SU-DHL-6 (cell line): Measurements from ENCODE around the gene PRDM13.

Source experiments
- H2AFZ ChIP-seq: fragments of 200-600 bp; sonication (generic); 2 replicates; pipeline ENCODE4 v1.6.1; 2014; ENCODE audit warnings: low read depth, mild to moderate bottlenecking, moderate library complexity, mixed read lengths, antibody characterized with exemption, low read length; ENCODE audit not compliant: severe bottlenecking
- H3F3A ChIP-seq: fragments of 200-600 bp; shearing (Covaris generic); 2 replicates; pipeline ENCODE4 v1.6.0; 2016; ENCODE audit warnings: antibody characterized with exemption, mild to moderate bottlenecking; ENCODE audit not compliant: insufficient read depth
- H3K27ac ChIP-seq: fragments of 200-600 bp; sonication (generic); 2 replicates; pipeline ENCODE4 v1.5.1; 2016; ENCODE audit warnings: low read depth, mild to moderate bottlenecking, low read length, moderate library complexity, mixed read lengths
- H3K27me3 ChIP-seq: fragments of 200-600 bp; sonication (generic), shearing (Covaris generic); 2 replicates; pipeline ENCODE4 v1.6.0; 2014; ENCODE audit warnings: mild to moderate bottlenecking, low read length
- H3K36me3 ChIP-seq: fragments of 200-600 bp; sonication (generic); 2 replicates; pipeline ENCODE4 v1.6.1; 2014; ENCODE audit warnings: mild to moderate bottlenecking, low read length, mixed read lengths
- H3K4me2 ChIP-seq: fragments of 300-600, 200-600 bp; shearing (Covaris generic), sonication (generic); 2 replicates; pipeline ENCODE4 v1.6.0; 2014; ENCODE audit warnings: low read length, low read depth, mild to moderate bottlenecking; ENCODE audit not compliant: poor library complexity, severe bottlenecking
- H3K4me3 ChIP-seq: fragments of 200-600 bp; sonication (generic); 2 replicates; pipeline ENCODE4 v1.5.1; 2014; ENCODE audit warnings: antibody characterized with exemption, low read length, mild to moderate bottlenecking, mixed read lengths; ENCODE audit not compliant: insufficient read depth, poor library complexity, severe bottlenecking
- H3K79me2 ChIP-seq: fragments of 200-600 bp; sonication (generic); 2 replicates; pipeline ENCODE4 v1.6.1; 2014; ENCODE audit warnings: mild to moderate bottlenecking, low read length, moderate library complexity; ENCODE audit not compliant: insufficient read depth
- H3K9ac ChIP-seq: fragments of 200-600 bp; sonication (generic); 2 replicates; pipeline ENCODE4 v1.7.0; 2014; ENCODE audit warnings: mild to moderate bottlenecking, low read length
- H3K9me2 ChIP-seq: fragments of 200-600 bp; sonication (generic); replicated peaks from 2 replicates; pipeline ENCODE4 v1.6.1; 2014; ENCODE audit warnings: low read length; ENCODE audit not compliant: insufficient read depth
- H3K9me3 ChIP-seq: fragments of 200-600 bp; sonication (generic); 2 replicates; pipeline ENCODE4 v1.6.1; 2014; ENCODE audit warnings: low read length, mixed read lengths; ENCODE audit not compliant: insufficient read depth
- H4K20me1 ChIP-seq: fragments of 200-600 bp; sonication (generic); 2 replicates; pipeline ENCODE4 v1.6.1; 2014; ENCODE audit warnings: low read depth, mild to moderate bottlenecking, antibody characterized with exemption, low read length, moderate library complexity, mixed read lengths
- EZH2phosphoT487 ChIP-seq: fragments of 200-600 bp; sonication (generic), shearing (Covaris generic); conservative IDR thresholded peaks from 2 replicates; pipeline ENCODE4 v1.6.1; 2018; ENCODE audit warnings: mild to moderate bottlenecking, antibody characterized with exemption, low read length, moderate library complexity, mixed read lengths
- TF ChIP-seq, protein P1 (sequence below): fragments of 200-600 bp; sonication (generic); IDR thresholded peaks from one replicate; pipeline ENCODE4 v1.5.1; 2017; ENCODE audit warnings: antibody characterized with exemption, mild to moderate bottlenecking, low read length, moderate library complexity; ENCODE audit not compliant: insufficient read depth, poor library complexity, severe bottlenecking

PRDM13 gene

DNA sequence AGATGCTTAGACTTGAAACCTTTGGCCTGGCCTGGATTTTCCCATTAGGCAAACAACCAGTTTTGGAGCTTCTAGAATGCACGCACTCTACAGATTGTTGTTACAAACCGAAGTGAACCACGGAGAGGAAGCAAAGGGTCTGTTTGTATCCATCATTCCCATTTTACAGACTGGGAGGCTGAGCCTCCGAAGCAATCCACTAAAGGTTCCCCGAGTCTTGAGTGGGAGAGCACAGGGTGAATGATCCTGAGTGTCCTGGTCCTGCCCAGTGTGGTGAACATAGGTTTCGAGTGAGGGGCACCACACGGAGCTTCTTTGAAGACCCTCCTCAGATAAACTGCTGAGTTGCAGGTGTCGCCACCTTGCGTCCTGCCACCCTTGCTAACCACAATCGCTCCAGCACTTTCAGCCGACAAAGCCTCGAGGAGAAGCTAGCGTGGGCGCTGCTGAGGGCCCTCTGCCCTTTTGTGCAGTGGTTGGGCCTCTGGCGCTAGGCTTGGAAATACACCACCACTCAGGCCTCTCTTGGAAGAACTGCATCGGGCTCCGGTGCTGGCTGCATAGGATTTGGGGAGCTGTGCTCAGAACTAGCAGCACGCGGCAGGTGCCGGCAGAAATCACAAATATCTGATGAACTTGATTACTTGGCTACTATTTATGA is 1.4 kb upstream of the PRDM13 start:
- Histone ChIP-seq H3K9ac (no peak overlapping the region), H3K4me3 (no peak overlapping the region), H2AFZ (no peak overlapping the region), H3K36me3 (no peaks in the 10 kb centered on the region), H3K79me2 (no peaks in the 10 kb centered on the region), H4K20me1 (no peaks in the 10 kb centered on the region), H3K4me2 (no peak overlapping the region), H3K27me3 (no peaks in the 10 kb centered on the region), H3F3A (no peaks in the 10 kb centered on the region), H3K27ac (no peak overlapping the region), H3K9me3 (no peaks in the 10 kb centered on the region), H3K9me2 (no peaks in the 10 kb centered on the region)
- TF ChIP-seq, protein P1, sequence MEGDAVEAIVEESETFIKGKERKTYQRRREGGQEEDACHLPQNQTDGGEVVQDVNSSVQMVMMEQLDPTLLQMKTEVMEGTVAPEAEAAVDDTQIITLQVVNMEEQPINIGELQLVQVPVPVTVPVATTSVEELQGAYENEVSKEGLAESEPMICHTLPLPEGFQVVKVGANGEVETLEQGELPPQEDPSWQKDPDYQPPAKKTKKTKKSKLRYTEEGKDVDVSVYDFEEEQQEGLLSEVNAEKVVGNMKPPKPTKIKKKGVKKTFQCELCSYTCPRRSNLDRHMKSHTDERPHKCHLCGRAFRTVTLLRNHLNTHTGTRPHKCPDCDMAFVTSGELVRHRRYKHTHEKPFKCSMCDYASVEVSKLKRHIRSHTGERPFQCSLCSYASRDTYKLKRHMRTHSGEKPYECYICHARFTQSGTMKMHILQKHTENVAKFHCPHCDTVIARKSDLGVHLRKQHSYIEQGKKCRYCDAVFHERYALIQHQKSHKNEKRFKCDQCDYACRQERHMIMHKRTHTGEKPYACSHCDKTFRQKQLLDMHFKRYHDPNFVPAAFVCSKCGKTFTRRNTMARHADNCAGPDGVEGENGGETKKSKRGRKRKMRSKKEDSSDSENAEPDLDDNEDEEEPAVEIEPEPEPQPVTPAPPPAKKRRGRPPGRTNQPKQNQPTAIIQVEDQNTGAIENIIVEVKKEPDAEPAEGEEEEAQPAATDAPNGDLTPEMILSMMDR = no peak
- TF ChIP-seq EZH2phosphoT487 = no peak

DNA sequence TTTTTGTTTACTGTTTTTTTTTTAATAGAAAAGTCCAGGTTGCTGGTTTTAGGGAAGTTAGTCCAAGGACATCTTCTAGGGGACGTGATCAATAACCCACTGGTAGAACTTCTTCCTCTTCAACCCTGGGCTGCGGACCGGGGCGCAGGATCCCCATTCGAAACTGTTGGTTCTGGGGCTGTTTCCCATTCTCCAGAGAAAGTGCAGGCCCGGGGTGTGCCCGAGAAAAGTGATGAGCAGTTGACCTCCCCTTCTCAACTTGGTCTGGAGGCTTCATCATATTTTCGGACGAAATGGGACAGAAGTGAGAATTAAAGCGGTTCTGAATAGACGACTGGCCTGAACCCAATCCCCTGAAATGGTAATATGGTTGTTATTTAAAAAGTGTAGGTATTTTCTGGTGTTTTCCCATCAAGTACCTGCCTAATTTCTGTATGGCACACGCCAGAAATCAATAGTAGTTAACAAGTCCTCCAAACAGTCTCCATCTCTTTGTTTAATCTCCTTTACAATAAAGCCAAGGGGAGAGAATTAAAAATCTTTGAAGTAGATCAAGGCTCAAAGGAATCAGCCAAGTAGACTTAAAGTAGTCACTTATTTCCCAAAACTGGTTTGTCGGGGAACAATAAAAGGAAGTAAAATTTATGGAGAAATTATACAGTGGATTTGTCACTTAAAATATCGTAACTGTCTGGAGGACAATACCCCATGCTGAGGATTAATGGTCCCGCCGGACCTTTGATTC is 550 bp upstream of the PRDM13 start:
- H3K27me3 ChIP-seq = no peaks in the 10 kb centered on the region
- H4K20me1 ChIP-seq = no peaks in the 10 kb centered on the region
- H3K79me2 ChIP-seq = no peaks in the 10 kb centered on the region
- no peak overlapping the region for H3K27ac ChIP-seq
- no peaks in the 10 kb centered on the region for H3K9me3 ChIP-seq
- H3K9ac ChIP-seq = no peak overlapping the region
- no peaks in the 10 kb centered on the region for H3K36me3 ChIP-seq
- H3K4me2 ChIP-seq = no peak overlapping the region
- no peak overlapping the region for H2AFZ ChIP-seq
- H3K9me2 ChIP-seq = no peaks in the 10 kb centered on the region
- TF ChIP-seq, protein P1 = no peak
- no peak for TF ChIP-seq EZH2phosphoT487
- no peak overlapping the region for H3K4me3 ChIP-seq
- H3F3A ChIP-seq = no peaks in the 10 kb centered on the region

DNA sequence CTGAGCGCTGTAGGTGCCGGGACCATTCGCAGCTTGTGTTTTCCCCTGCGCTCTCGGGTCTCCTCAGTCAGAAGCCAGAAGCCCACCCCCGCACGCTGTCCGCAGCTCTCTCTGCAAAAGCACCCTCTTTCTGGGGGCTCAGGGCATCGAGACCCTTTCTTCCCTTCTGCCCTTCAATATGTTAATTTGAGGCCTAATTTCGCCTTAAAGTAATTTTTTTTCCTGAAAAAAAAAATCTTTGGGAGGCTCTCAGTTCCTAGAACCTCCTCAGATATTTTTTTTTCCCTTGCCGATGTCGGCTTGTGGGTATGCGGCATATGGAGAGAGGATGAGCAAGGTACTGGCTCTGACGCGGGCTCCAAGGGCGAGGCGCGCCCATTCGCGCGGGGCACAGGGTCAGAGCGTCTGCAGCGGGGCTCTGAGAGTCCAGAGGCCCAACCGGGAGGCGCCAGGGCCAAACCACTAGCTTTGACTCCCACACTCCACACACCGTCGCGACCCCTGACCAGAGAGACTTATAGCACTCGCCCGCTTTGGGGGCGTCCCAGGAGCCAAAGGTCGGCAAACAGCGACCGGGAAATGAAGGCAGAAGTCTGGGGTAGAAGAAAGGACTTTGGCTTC is 893 bp downstream of the PRDM13 start:
- Histone ChIP-seq H3K9me2 (no peaks in the 10 kb centered on the region), H3F3A (no peaks in the 10 kb centered on the region), H3K4me3 (no peak overlapping the region), H3K27me3 (no peaks in the 10 kb centered on the region), H3K4me2 (no peak overlapping the region), H3K9ac (no peak overlapping the region), H3K36me3 (no peaks in the 10 kb centered on the region), H2AFZ (no peak overlapping the region), H4K20me1 (no peaks in the 10 kb centered on the region), H3K79me2 (no peaks in the 10 kb centered on the region), H3K27ac (no peak overlapping the region), H3K9me3 (no peaks in the 10 kb centered on the region)
- TF ChIP-seq, protein P1 = no peak
